Neural cell (in vitro differentiated cells): Measurements from ENCODE around the gene ASS1. TPM values are rescaled to one million over a fixed set of nuclear protein-coding genes. Genes with fewer than 3 reads are reported as not detected.

Experiments
- H2AFZ ChIP-seq: fragments of 200-600, 300-800 bp; sonication (generic), shearing (Covaris generic); 2 replicates; pipeline ENCODE4 v1.6.0; 2014; ENCODE audit warnings: low read depth, mild to moderate bottlenecking, antibody characterized with exemption, low read length, moderate library complexity
- H3F3A ChIP-seq: fragments of 200-600 bp; shearing (Covaris generic); 2 replicates; pipeline ENCODE4 v1.6.1; 2016; ENCODE audit warnings: mild to moderate bottlenecking, moderate library complexity, mixed read lengths, antibody characterized with exemption, low read length; ENCODE audit not compliant: insufficient read depth, poor library complexity, severe bottlenecking
- H3K27ac ChIP-seq: fragments of 200-600, 300-800 bp; sonication (generic), shearing (Covaris generic); 2 replicates; pipeline ENCODE4 v1.5.1; 2014; ENCODE audit warnings: mild to moderate bottlenecking, low read length, moderate library complexity
- H3K27me3 ChIP-seq: fragments of 300-800, 200-600 bp; sonication (generic), shearing (Covaris generic); 2 replicates; pipeline ENCODE4 v1.6.0; 2014; ENCODE audit warnings: mild to moderate bottlenecking, low read depth, low read length, moderate library complexity; ENCODE audit not compliant: insufficient read depth
- H3K36me3 ChIP-seq: fragments of 300-800, 200-600 bp; sonication (generic), shearing (Covaris generic); 2 replicates; pipeline ENCODE4 v1.5.1; 2014; ENCODE audit warnings: mild to moderate bottlenecking, antibody characterized with exemption, low read length, moderate library complexity; ENCODE audit not compliant: insufficient read depth
- H3K4me2 ChIP-seq: fragments of 300-800, 200-600 bp; sonication (generic), shearing (Covaris generic); 2 replicates; pipeline ENCODE4 v1.6.0; 2014; ENCODE audit warnings: mild to moderate bottlenecking, low read length
- H3K4me3 ChIP-seq: fragments of 300-800, 200-600 bp; sonication (generic), shearing (Covaris generic); 2 replicates; pipeline ENCODE4 v1.5.1; 2014; ENCODE audit warnings: mild to moderate bottlenecking, low read length, moderate library complexity
- H3K79me2 ChIP-seq: fragments of 200-600 bp; shearing (Covaris generic); replicated peaks from 2 replicates; pipeline ENCODE4 v1.6.0; 2014; ENCODE audit warnings: mild to moderate bottlenecking, low read length, moderate library complexity; ENCODE audit not compliant: insufficient read depth
- H3K9ac ChIP-seq: fragments of 300-800, 200-600 bp; sonication (generic), shearing (Covaris generic); 2 replicates; pipeline ENCODE4 v1.6.1; 2016; ENCODE audit warnings: mild to moderate bottlenecking, low read length, mixed read lengths
- H3K9me2 ChIP-seq: fragments of 200-600 bp; shearing (Covaris generic); 2 replicates; pipeline ENCODE4 v1.6.1; 2016; ENCODE audit warnings: mild to moderate bottlenecking, low read length, mixed read lengths; ENCODE audit not compliant: insufficient read depth
- H3K9me3 ChIP-seq: fragments of 200-600, 300-800 bp; sonication (generic), shearing (Covaris generic); 2 replicates; pipeline ENCODE4 v1.6.1; 2016; ENCODE audit warnings: mild to moderate bottlenecking, mixed run types, low read length, moderate library complexity, mixed read lengths
- H4K20me1 ChIP-seq: fragments of 200-600 bp; shearing (Covaris generic); 2 replicates; pipeline ENCODE4 v1.6.1; 2016; ENCODE audit warnings: mild to moderate bottlenecking, mixed run types; ENCODE audit not compliant: insufficient read depth
- EP300 ChIP-seq: fragments of 450-650 bp; conservative IDR thresholded peaks from 2 replicates; pipeline ENCODE4 v1.6.1; 2014; ENCODE audit warnings: antibody characterized with exemption, mild to moderate bottlenecking, moderate library complexity; ENCODE audit not compliant: poor library complexity, severe bottlenecking
- EZH2 ChIP-seq: fragments of 200-600, 300-800 bp; shearing (Covaris generic), sonication (generic); IDR thresholded peaks from 2 replicates; pipeline ENCODE4 v1.6.1; 2014; ENCODE audit warnings: antibody characterized with exemption, low read length, borderline replicate concordance, mild to moderate bottlenecking; ENCODE audit not compliant: insufficient read depth, poor library complexity, severe bottlenecking
- MXI1 ChIP-seq: fragments of 450-650 bp; conservative IDR thresholded peaks from 2 replicates; pipeline ENCODE4 v1.6.1; 2014; ENCODE audit warnings: antibody characterized with exemption, mild to moderate bottlenecking; ENCODE audit not compliant: poor library complexity, severe bottlenecking
- POLR2AphosphoS5 ChIP-seq: IDR thresholded peaks from 2 replicates; pipeline ENCODE4 v1.6.1; 2012
- RAD21 ChIP-seq: fragments of 450-650 bp; conservative IDR thresholded peaks from 2 replicates; pipeline ENCODE4 v1.6.1; 2014; ENCODE audit warnings: antibody characterized with exemption, mild to moderate bottlenecking, moderate library complexity
- REST ChIP-seq: IDR thresholded peaks from 2 replicates; pipeline ENCODE4 v1.6.1; 2012; ENCODE audit warnings: borderline replicate concordance
- SMC3 ChIP-seq: fragments of 450-650 bp; conservative IDR thresholded peaks from 2 replicates; pipeline ENCODE4 v1.6.1; 2014; ENCODE audit warnings: antibody characterized with exemption, mild to moderate bottlenecking, moderate library complexity; ENCODE audit not compliant: poor library complexity
- TAF1 ChIP-seq: IDR thresholded peaks from 2 replicates; pipeline ENCODE4 v1.6.1; 2012; ENCODE audit warnings: low read depth
- polyA plus RNA-seq: library from polyadenylated mRNA; depleted of rRNA; stranded (reverse); fragments of >200 nt; gene quantifications from 2 replicates; pipeline ENCODE4 v1.2.3, GENCODE V29; 2014
- TF ChIP-seq, protein P1 (sequence below): fragments of 450-650 bp; IDR thresholded peaks from 2 replicates; pipeline ENCODE4 v1.5.1; 2014; ENCODE audit warnings: antibody characterized with exemption, mild to moderate bottlenecking, moderate library complexity; ENCODE audit not compliant: poor library complexity, severe bottlenecking

ASS1 gene
- polyA plus RNA-seq, 1 donor from 2014 or later, result 2.6 TPM

- Histone ChIP-seq H3K36me3 (no peaks in the 10 kb centered on the region), H3K27ac (no peak overlapping the region), H3K4me2 (no peak overlapping the region), H3F3A (no peaks in the 10 kb centered on the region), H3K9ac (no peak overlapping the region), H3K79me2 (no peaks in the 10 kb centered on the region), H4K20me1 (no peaks in the 10 kb centered on the region), H3K27me3 (no peaks in the 10 kb centered on the region), H3K4me3 (no peak overlapping the region), H2AFZ (no peak overlapping the region), H3K9me3 (no peaks in the 10 kb centered on the region), H3K9me2 (no peaks in the 10 kb centered on the region)
- TF ChIP-seq, protein P1, sequence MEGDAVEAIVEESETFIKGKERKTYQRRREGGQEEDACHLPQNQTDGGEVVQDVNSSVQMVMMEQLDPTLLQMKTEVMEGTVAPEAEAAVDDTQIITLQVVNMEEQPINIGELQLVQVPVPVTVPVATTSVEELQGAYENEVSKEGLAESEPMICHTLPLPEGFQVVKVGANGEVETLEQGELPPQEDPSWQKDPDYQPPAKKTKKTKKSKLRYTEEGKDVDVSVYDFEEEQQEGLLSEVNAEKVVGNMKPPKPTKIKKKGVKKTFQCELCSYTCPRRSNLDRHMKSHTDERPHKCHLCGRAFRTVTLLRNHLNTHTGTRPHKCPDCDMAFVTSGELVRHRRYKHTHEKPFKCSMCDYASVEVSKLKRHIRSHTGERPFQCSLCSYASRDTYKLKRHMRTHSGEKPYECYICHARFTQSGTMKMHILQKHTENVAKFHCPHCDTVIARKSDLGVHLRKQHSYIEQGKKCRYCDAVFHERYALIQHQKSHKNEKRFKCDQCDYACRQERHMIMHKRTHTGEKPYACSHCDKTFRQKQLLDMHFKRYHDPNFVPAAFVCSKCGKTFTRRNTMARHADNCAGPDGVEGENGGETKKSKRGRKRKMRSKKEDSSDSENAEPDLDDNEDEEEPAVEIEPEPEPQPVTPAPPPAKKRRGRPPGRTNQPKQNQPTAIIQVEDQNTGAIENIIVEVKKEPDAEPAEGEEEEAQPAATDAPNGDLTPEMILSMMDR, result no peak
- no peak for TF ChIP-seq EZH2
- TF ChIP-seq MXI1, result no peak
- no peak for TF ChIP-seq TAF1
- no peak for TF ChIP-seq RAD21
- TF ChIP-seq POLR2AphosphoS5, result no peak
- TF ChIP-seq EP300, result no peak
- no peak for TF ChIP-seq SMC3
- TF ChIP-seq REST, result no peak
Measured at GRCh38 chr9:130398487-130399240, 46.1 kb upstream of the ASS1 start.

DNA sequence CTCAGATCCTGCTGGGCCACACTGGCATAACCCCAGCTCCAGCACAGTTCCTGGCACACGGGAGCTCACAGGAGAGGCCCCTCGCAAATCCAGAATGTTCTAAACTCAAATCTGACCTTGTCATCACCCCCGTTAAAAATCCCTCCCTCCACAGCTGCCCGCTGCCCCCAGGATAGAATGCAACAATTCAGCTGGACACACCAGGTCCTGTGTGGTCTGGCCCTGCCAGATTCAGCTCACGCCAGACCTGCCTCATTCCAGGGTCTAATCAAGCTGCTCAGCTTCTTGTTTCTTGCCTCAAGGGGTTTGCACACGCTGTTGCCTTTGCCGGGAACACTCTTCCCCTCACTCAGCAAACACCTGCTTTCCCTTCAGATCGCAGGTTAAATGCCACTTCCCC lies 45.0 kb upstream of the ASS1 start:
- no peak overlapping the region for H3K27ac ChIP-seq
- H3K9me2 ChIP-seq, result no peaks in the 10 kb centered on the region
- no peaks in the 10 kb centered on the region for H3K9me3 ChIP-seq
- H3K9ac ChIP-seq, result no peak overlapping the region
- H3K4me3 ChIP-seq, result no peak overlapping the region
- no peaks in the 10 kb centered on the region for H4K20me1 ChIP-seq
- H3K79me2 ChIP-seq, result no peaks in the 10 kb centered on the region
- TF ChIP-seq EP300 (no peak), TAF1 (no peak), MXI1 (no peak), REST (no peak), RAD21 (no peak), POLR2AphosphoS5 (no peak), SMC3 (no peak), EZH2 (no peak)
- TF ChIP-seq, protein P1, result no peak
- no peaks in the 10 kb centered on the region for H3K27me3 ChIP-seq
- no peak overlapping the region for H2AFZ ChIP-seq
- no peaks in the 10 kb centered on the region for H3K36me3 ChIP-seq
- H3K4me2 ChIP-seq, result no peak overlapping the region
- H3F3A ChIP-seq, result no peaks in the 10 kb centered on the region
